Measurements from ENCODE around the gene TAF10. TPM values are rescaled to one million over a fixed set of nuclear protein-coding genes. Genes with fewer than 3 reads are reported as not detected.

TAF10 gene
- total RNA-seq, 1 experiment from 2014 or later, result 187 TPM

DNA sequence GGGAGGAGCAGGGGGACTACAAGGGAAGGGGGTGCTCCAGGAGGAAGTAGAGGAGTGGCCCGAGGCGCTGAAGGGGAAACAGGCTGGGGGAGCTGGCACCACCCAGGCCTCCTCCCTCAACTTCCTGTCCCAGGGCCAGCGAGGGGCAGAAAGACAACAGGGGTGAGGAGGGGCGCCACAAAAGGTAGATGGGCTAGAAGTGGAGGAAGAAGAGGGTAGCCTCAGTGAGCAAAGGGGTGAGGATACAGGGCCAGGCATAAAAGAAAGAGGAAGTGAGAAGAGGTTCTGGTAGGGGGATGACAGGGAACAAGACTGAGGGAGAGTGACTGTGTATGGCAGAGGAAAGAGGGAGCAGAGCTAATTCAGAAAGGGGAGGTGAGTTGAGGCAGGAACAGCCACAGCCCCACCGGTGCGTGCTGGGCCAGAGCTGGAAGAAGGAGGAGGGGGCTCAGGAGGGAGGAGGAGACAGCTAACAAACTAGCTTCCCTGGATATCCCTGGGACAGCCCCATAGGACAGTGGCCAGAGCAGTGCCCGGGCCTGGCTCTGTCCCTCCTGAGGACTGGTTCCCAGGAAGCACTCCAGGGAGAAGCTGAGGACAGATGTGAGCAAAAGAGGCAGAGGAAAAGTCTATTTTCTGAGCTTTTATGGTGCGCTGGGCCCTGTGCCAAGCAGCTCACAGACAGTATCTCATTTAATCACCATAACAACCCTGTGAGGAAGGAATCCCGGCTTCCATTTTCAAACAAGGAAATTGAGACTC is 35.1 kb upstream of the TAF10 start:
- CTCF ChIA-PET, result no interaction called here
- no peaks in the 10 kb centered on the region for H3K27me3 Mint-ChIP-seq (ENCODE audit: unreplicated experiment)
- no peaks in the 10 kb centered on the region for H3K36me3 Mint-ChIP-seq (ENCODE audit: insufficient read depth, unreplicated experiment)
- DNase-seq, result no peak
- BruUV-seq (replicated peaks), result no TSS peak
- H3K4me3 Mint-ChIP-seq (ENCODE audit: low read depth, unreplicated experiment), result no peak overlapping the region
- intact Hi-C loops (cut with micrococcal nuclease; ENCODE audit: unreplicated experiment), result no loop called here
- no peaks in the 10 kb centered on the region for H3K4me1 Mint-ChIP-seq (ENCODE audit: low read depth, unreplicated experiment)
- no peaks in the 10 kb centered on the region for H3K9me3 Mint-ChIP-seq (ENCODE audit: low read depth, unreplicated experiment)
- H3K27ac Mint-ChIP-seq (ENCODE audit: unreplicated experiment), result no peak overlapping the region
- TF ChIP-seq, protein P1, sequence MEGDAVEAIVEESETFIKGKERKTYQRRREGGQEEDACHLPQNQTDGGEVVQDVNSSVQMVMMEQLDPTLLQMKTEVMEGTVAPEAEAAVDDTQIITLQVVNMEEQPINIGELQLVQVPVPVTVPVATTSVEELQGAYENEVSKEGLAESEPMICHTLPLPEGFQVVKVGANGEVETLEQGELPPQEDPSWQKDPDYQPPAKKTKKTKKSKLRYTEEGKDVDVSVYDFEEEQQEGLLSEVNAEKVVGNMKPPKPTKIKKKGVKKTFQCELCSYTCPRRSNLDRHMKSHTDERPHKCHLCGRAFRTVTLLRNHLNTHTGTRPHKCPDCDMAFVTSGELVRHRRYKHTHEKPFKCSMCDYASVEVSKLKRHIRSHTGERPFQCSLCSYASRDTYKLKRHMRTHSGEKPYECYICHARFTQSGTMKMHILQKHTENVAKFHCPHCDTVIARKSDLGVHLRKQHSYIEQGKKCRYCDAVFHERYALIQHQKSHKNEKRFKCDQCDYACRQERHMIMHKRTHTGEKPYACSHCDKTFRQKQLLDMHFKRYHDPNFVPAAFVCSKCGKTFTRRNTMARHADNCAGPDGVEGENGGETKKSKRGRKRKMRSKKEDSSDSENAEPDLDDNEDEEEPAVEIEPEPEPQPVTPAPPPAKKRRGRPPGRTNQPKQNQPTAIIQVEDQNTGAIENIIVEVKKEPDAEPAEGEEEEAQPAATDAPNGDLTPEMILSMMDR (IDR thresholded peaks at IDR 0.05; ENCODE audit: unreplicated experiment), result no peak

DNA sequence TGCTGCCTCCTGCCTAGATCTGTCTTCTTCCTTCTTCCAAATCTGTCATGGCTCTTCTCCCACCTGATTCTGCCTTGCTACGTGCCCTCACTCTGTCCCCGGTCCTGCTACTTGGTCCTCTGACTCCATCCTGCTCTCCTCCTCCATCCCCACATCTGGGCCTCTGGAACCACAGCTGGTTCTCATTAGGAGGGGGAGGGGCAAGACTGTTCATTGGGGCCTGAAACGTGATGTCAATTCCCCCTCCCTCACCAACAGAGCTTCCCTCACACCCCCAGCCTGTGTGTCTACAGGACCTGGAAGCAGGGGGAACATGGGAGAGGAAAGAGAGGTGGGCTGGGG is 34.5 kb upstream of the TAF10 start:
- CTCF ChIA-PET, result no interaction called here
- no TSS peak for BruUV-seq (replicated peaks)
- Mint-ChIP-seq H3K4me3 (ENCODE audit: low read depth, unreplicated experiment) (no peak overlapping the region), H3K27me3 (ENCODE audit: unreplicated experiment) (no peaks in the 10 kb centered on the region), H3K9me3 (ENCODE audit: low read depth, unreplicated experiment) (no peaks in the 10 kb centered on the region), H3K27ac (ENCODE audit: unreplicated experiment) (no peak overlapping the region), H3K36me3 (ENCODE audit: insufficient read depth, unreplicated experiment) (no peaks in the 10 kb centered on the region), H3K4me1 (ENCODE audit: low read depth, unreplicated experiment) (no peaks in the 10 kb centered on the region)
- no peak for DNase-seq
- intact Hi-C loops (cut with micrococcal nuclease; ENCODE audit: unreplicated experiment), result no loop called here
- TF ChIP-seq, protein P1 (IDR thresholded peaks at IDR 0.05; ENCODE audit: unreplicated experiment), result no peak

DNA sequence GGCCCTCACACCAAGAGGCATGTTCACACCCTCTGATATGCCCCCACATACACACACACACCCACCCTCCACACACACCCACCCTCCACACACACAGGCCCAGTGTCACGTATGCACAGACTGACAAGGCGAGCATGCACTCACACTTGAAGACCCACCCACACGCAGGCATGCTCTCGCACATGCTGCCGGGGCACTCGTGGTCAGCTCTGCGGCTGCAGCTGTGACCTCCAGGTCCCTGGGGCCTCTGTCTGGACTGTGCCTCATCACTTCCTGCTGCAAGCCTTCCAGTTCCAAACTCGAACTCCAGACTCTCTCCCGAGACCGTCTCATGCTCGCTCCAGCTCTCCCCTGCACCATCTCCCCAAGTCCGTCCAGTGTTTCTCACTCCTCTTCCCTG is 34.1 kb upstream of the TAF10 start:
- DNase-seq, result no peak

DNA sequence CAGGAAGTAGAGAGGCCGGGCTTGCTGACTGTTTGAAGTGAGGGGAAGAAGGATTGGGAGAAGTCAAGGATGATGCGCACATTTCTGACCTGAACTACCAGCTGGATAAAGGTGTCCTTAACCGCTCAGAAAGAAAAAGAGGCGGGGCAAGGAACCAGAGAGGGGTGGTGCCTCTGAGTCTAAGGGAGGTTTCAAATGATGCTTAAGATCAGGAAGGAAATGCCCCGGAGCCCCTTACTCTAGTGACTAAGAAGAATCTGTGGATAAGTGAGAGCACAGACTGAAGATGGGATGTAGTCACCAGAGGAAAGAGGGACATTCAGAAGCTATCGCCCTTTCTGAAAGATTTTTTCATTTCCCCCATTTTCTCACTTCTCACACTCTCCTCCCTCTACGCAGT is 30.9 kb upstream of the TAF10 start:
- no peak for DNase-seq
- Mint-ChIP-seq H3K27me3 (ENCODE audit: unreplicated experiment) (peaks cover 12% of the 10 kb centered on the region), H3K36me3 (ENCODE audit: insufficient read depth, unreplicated experiment) (no peaks in the 10 kb centered on the region), H3K9me3 (ENCODE audit: low read depth, unreplicated experiment) (no peaks in the 10 kb centered on the region), H3K4me3 (ENCODE audit: low read depth, unreplicated experiment) (no peak overlapping the region), H3K4me1 (ENCODE audit: low read depth, unreplicated experiment) (no peaks in the 10 kb centered on the region), H3K27ac (ENCODE audit: unreplicated experiment) (no peak overlapping the region)
- intact Hi-C loops (cut with micrococcal nuclease; ENCODE audit: unreplicated experiment), result no loop called here
- TF ChIP-seq, protein P1 (IDR thresholded peaks at IDR 0.05; ENCODE audit: unreplicated experiment), result no peak
- BruUV-seq (replicated peaks), result no TSS peak
- CTCF ChIA-PET, result no interaction called here

More for the DNA sequence above, 34.1 kb upstream of the TAF10 start:
- H3K36me3 Mint-ChIP-seq (ENCODE audit: insufficient read depth, unreplicated experiment), result no peaks in the 10 kb centered on the region
- intact Hi-C loops (cut with micrococcal nuclease; ENCODE audit: unreplicated experiment), result no loop called here
- no peaks in the 10 kb centered on the region for H3K27me3 Mint-ChIP-seq (ENCODE audit: unreplicated experiment)
- H3K27ac Mint-ChIP-seq (ENCODE audit: unreplicated experiment), result no peak overlapping the region
- no peak overlapping the region for H3K4me3 Mint-ChIP-seq (ENCODE audit: low read depth, unreplicated experiment)
- no TSS peak for BruUV-seq (replicated peaks)
- TF ChIP-seq, protein P1 (IDR thresholded peaks at IDR 0.05; ENCODE audit: unreplicated experiment), result no peak
- no peaks in the 10 kb centered on the region for H3K9me3 Mint-ChIP-seq (ENCODE audit: low read depth, unreplicated experiment)
- H3K4me1 Mint-ChIP-seq (ENCODE audit: low read depth, unreplicated experiment), result no peaks in the 10 kb centered on the region
- CTCF ChIA-PET, result no interaction called here

Data from Calu3 (cell line).